ENCODE measurements around the gene RTN4RL1. TPM values are rescaled to one million over a fixed set of nuclear protein-coding genes. Genes with fewer than 3 reads are reported as not detected.

The RTN4RL1 gene
- total RNA-seq, 1 donor from 2014 or later: 0.32 TPM

- DNase-seq (ENCODE audit: low spot score): no peak
- intact Hi-C loops (cut with DNase I): no loop called here
Observed at GRCh38 chr17:1942066-1942365, 83.1 kb downstream of the RTN4RL1 start.

- no peak for DNase-seq (ENCODE audit: low spot score)
- intact Hi-C loops (cut with DNase I): no loop called here
Observed at GRCh38 chr17:1941272-1942065, 83.7 kb downstream of the RTN4RL1 start.

- intact Hi-C loops (cut with DNase I): no loop called here
- DNase-seq (ENCODE audit: low spot score): no peak
Observed at GRCh38 chr17:1940810-1941185, 84.3 kb downstream of the RTN4RL1 start.

- intact Hi-C loops (cut with DNase I): no loop called here
- no peak for DNase-seq (ENCODE audit: low spot score)
Observed at GRCh38 chr17:1939981-1940809, 84.9 kb downstream of the RTN4RL1 start.

- DNase-seq (ENCODE audit: low spot score): no peak
- intact Hi-C loops (cut with DNase I): no loop called here
Observed at GRCh38 chr17:1937461-1937860, 87.7 kb downstream of the RTN4RL1 start.

GRCh38 chr17:1936766-1937165 lies 88.4 kb downstream of the RTN4RL1 start:
- DNase-seq (ENCODE audit: low spot score): no peak
- intact Hi-C loops (cut with DNase I): no loop called here

- DNase-seq (ENCODE audit: low spot score): no peak
- intact Hi-C loops (cut with DNase I): no loop called here
Observed at GRCh38 chr17:1934901-1935300, 90.2 kb downstream of the RTN4RL1 start.

- DNase-seq (ENCODE audit: low spot score): no peak
Observed at GRCh38 chr17:1933875-1934715, 91.0 kb downstream of the RTN4RL1 start.

GRCh38 chr17:1931844-1932579 lies 93.1 kb downstream of the RTN4RL1 start:
- DNase-seq (ENCODE audit: low spot score): no peak
- intact Hi-C loops (cut with DNase I): no loop called here

More at GRCh38 chr17:1933875-1934715, 91.0 kb downstream of the RTN4RL1 start:
- intact Hi-C loops (cut with DNase I): no loop called here

- no peak for DNase-seq (ENCODE audit: low spot score)
- intact Hi-C loops (cut with DNase I): no loop called here
Observed at GRCh38 chr17:1930337-1930645, 94.8 kb downstream of the RTN4RL1 start.

- intact Hi-C loops (cut with DNase I): no loop called here
- DNase-seq (ENCODE audit: low spot score): peak; percentile 84
Observed at GRCh38 chr17:1928976-1929375, 96.2 kb downstream of the RTN4RL1 start.

GRCh38 chr17:1920948-1921351 lies 104.2 kb downstream of the RTN4RL1 start:
- no peak for DNase-seq (ENCODE audit: low spot score)

GRCh38 chr17:1919201-1919600 lies 105.9 kb downstream of the RTN4RL1 start:
- no peak for DNase-seq (ENCODE audit: low spot score)
- intact Hi-C loops (cut with DNase I): no loop called here

More at GRCh38 chr17:1920948-1921351, 104.2 kb downstream of the RTN4RL1 start:
- intact Hi-C loops (cut with DNase I): no loop called here

GRCh38 chr17:1918346-1919162 lies 106.6 kb downstream of the RTN4RL1 start:
- intact Hi-C loops (cut with DNase I): no loop called here
- no peak for DNase-seq (ENCODE audit: low spot score)

GRCh38 chr17:1916963-1917715 lies 108.0 kb downstream of the RTN4RL1 start:
- intact Hi-C loops (cut with DNase I): no loop called here
- no peak for DNase-seq (ENCODE audit: low spot score)

GRCh38 chr17:1916316-1916715 lies 108.8 kb downstream of the RTN4RL1 start:
- intact Hi-C loops (cut with DNase I): no loop called here
- no peak for DNase-seq (ENCODE audit: low spot score)

- no peak for DNase-seq (ENCODE audit: low spot score)
- intact Hi-C loops (cut with DNase I): no loop called here
Observed at GRCh38 chr17:1915889-1916288, 109.2 kb downstream of the RTN4RL1 start.

GRCh38 chr17:1914661-1915083 lies 110.5 kb downstream of the RTN4RL1 start:
- intact Hi-C loops (cut with DNase I): no loop called here
- no peak for DNase-seq (ENCODE audit: low spot score)
